Activated CD4-positive, alpha-beta memory T cell treated with anti-CD3 and anti-CD28 coated beads for 36 hours (primary cell): Measurements from ENCODE around the gene PLCH1. TPM values are rescaled to one million over a fixed set of nuclear protein-coding genes. Genes with fewer than 3 reads are reported as not detected.

Experiments
- total RNA-seq, 2 experiments: library from RNA; stranded (reverse); gene quantifications; one replicate each; pipeline ENCODE4 v1.2.3, GENCODE V29; 2021

PLCH1 gene
- total RNA-seq, 2 experiments from 2014 or later = 0.10 to 0.12 TPM

Other genes with a start within 250 kb of the PLCH1 start
- 1 to 10 TPM; 1.6 to 2.5 TPM for gene C3orf33, start 61.2 kb upstream of the PLCH1 start, total RNA-seq
- gene SLC33A1, start 109.4 kb upstream of the PLCH1 start, total RNA-seq = 10 to 100 TPM; 20.5 to 23.6 TPM
- 100 to 1,000 TPM; 143 to 152 TPM for gene GMPS, start 125.6 kb upstream of the PLCH1 start, total RNA-seq